Esophagus squamous epithelium (tissue), 4 donors: Measurements from ENCODE around the gene PARP15.

ENCODE experiments used
- CTCF ChIP-seq, 6 experiments: fragments of 450-650 bp in 4 of 6; fragments of 200-600 bp in 2 of 6; sonication (generic) in 2 of 6; IDR thresholded peaks; one replicate each; pipeline ENCODE4 v1.5.1; 2016 to 2019; ENCODE audit warnings: antibody characterized with exemption in 6 of 6, mild to moderate bottlenecking in 4 of 6, moderate library complexity in 4 of 6
- POLR2A ChIP-seq, 4 donors: fragments of 450-650 bp; IDR thresholded peaks; one replicate each; pipeline ENCODE4 v1.6.1; 2017; ENCODE audit warnings: antibody characterized with exemption in 4 of 4, mild to moderate bottlenecking in 4 of 4, moderate library complexity in 3 of 4

GRCh38 chr3:122615303-122615702 lies 37.9 kb downstream of the PARP15 start:
- no peak for TF ChIP-seq CTCF (IDR thresholded peaks at IDR 0.05)
- TF ChIP-seq POLR2A (IDR thresholded peaks at IDR 0.05): no peak
